GM23248 (cell line): ENCODE measurements around the gene REPS2.

ENCODE experiments used
- EZH2 ChIP-seq: fragments of 200-600 bp; sonication (generic); IDR thresholded peaks from 2 replicates; pipeline ENCODE4 v1.6.1; 2018; ENCODE audit warnings: antibody characterized with exemption, mild to moderate bottlenecking; ENCODE audit not compliant: insufficient read depth, poor library complexity, severe bottlenecking
- EZH2phosphoT487 ChIP-seq: fragments of 200-600 bp; sonication (generic); IDR thresholded peaks from 2 replicates; pipeline ENCODE4 v1.6.1; 2018; ENCODE audit warnings: antibody characterized with exemption, moderate library complexity, mild to moderate bottlenecking, low read depth; ENCODE audit not compliant: insufficient read depth

- TF ChIP-seq EZH2phosphoT487 (no peak), EZH2 (no peak)
These were observed 63.6 kb downstream of the REPS2 start for GRCh38 chrX:17009856-17010625.
